Heart left ventricle (tissue), 16 donors: ENCODE measurements around the gene KRTAP1-4. TPM values are rescaled to one million over a fixed set of nuclear protein-coding genes. Genes with fewer than 3 reads are reported as not detected.
"Not testable (repeated sequence)": the region's sequence is repeated elsewhere in the genome, so short reads cannot be mapped to it uniquely, and the experiment has no call there.

Source experiments
- ATAC-seq, 4 donors: fragments of 200-7000 bp; cut with Tn5 transposase; one replicate each; pipeline ENCODE4 v1.9.1; 2020 to 2022; ENCODE audit warnings: moderate library complexity in 4 of 4, mild to moderate bottlenecking in 3 of 4, moderate number of reproducible peaks in 1 of 4
- DNase-seq, 5 donors: peaks; one replicate each; pipeline ENCODE4 v3.0.0-alpha.2; 2020
- H3K27ac ChIP-seq, 12 donors: fragments of 200-600 bp; sonication (generic) in 4 of 12; one replicate each; pipeline versions ENCODE4 v1.5.0 to v1.8.0; 2016 to 2022; ENCODE audit warnings: mild to moderate bottlenecking in 2 of 12
- H3K27me3 ChIP-seq, 9 donors: fragments of 200-600 bp; sonication (generic) in 2 of 9; one replicate each; pipeline versions ENCODE4 v1.5.1 to v1.8.0; 2016 to 2022; ENCODE audit warnings: mild to moderate bottlenecking in 3 of 9
- H3K36me3 ChIP-seq, 9 donors: fragments of 200-600 bp; sonication (generic) in 2 of 9; one replicate each; pipeline versions ENCODE4 v1.5.0 to v1.8.0; 2018 to 2022; ENCODE audit warnings: mild to moderate bottlenecking in 2 of 9
- H3K4me1 ChIP-seq, 12 donors: fragments of 200-600 bp; sonication (generic) in 4 of 12; one replicate each; pipeline versions ENCODE4 v1.5.0 to v1.8.0; 2016 to 2022; ENCODE audit warnings: mild to moderate bottlenecking in 3 of 12
- H3K4me3 ChIP-seq, 12 donors: fragments of 200-600 bp; sonication (generic) in 4 of 12; one replicate each; pipeline versions ENCODE4 v1.5.0 to v1.8.0; 2017 to 2022; ENCODE audit warnings: mild to moderate bottlenecking in 9 of 12, moderate library complexity in 4 of 12
- H3K9me3 ChIP-seq, 12 donors: fragments of 200-600 bp; sonication (generic) in 4 of 12; one replicate each; pipeline versions ENCODE4 v1.5.0 to v1.8.0; 2016 to 2022; ENCODE audit warnings: mild to moderate bottlenecking in 1 of 12
- POLR2A ChIP-seq, 2 donors: fragments of 450-650 bp; IDR thresholded peaks; one replicate each; pipeline ENCODE4 v1.6.1; 2017; ENCODE audit warnings: antibody characterized with exemption in 2 of 2, mild to moderate bottlenecking in 2 of 2, moderate library complexity in 2 of 2
- WGBS, 4 donors: extraction: QIAGEN DNeasy Blood & Tissue Kit in 2 of 4; methylation state at CpG; one replicate each; pipeline versions ENCODE4 v1.1.5 to v1.1.7; 2013 to 2018; 5-methylcytosine and 5-hydroxymethylcytosine counted together
- intact Hi-C, 10 donors: fragments of 100-400 bp; cut with DNase I; formaldehyde crosslinking; loops; one replicate each; pipeline versions ENCODE4 v1.11.1 to v1.14.2; 2022
- polyA plus RNA-seq, 2 donors: library from polyadenylated mRNA; stranded (reverse); fragments of 200-250 nt; gene quantifications; one replicate each; pipeline ENCODE4 v1.2.3, GENCODE V29; 2013
- total RNA-seq, 9 donors: library from RNA; depleted of rRNA in 2 of 9; stranded (reverse); fragments of >200 nt in 2 of 9; fragmentation: NEBNext Ultra II Directional in 3 of 9; extraction: Animal tissue kit (Norgen Biotek cat#: 25700) in 3 of 9; gene quantifications; one replicate each; pipeline versions ENCODE4 v1.1.0 to v1.2.4, GENCODE V29; 2016 to 2023
- TF ChIP-seq, protein P1 (sequence below), 12 donors: fragments of 200-600 bp; sonication (generic) in 4 of 12; IDR thresholded peaks; one replicate each; pipeline versions ENCODE4 v1.5.0 to v1.8.0; 2018 to 2022; ENCODE audit warnings: antibody characterized with exemption in 12 of 12, mild to moderate bottlenecking in 5 of 12
- donor health status: ischemic (EF 13 %, LVEDD 7.1; RV severe dilation, severe dysfunction).
- donor health status: healthy with polysubstance abuse.
- donor health status: DM: no; HTN: yes; CAD: no.
- donor health status: DM: no; HTN: no; CAD: no.
- donor health status: ischemic (EF 25% LVEDD 6.9; RV normal size, moderate dysfunction).
- donor health status: ischemic (EF 25% LVEDD 5.7; RV mildly dilated, moderate dysfunction).
- donor health status: healthy.
- donor health status: DM: yes; HTN: yes; CAD: no.
- donor health status: ischemic (EF 35%, LVEDD 5.7; RV mildly dilated, moderate dysfunction).
- donor health status: nonischemic (EF 11% LVEDD 7.7; RV severe dilation, severe dysfunction).
- donor health status: DM: yes; HTN: yes; CAD: no.
- donor health status: PGD.
- donor health status: ischemic (EF 29% LVEDD 5.4; RV normal size, mild dysfunction).
- donor health status: nonischemic (EF 23%, LVEDD 6.1; RV moderate dilation, normal function).

KRTAP1-4 gene
- total and polyA plus RNA-seq, 11 donors = not detected

DNA sequence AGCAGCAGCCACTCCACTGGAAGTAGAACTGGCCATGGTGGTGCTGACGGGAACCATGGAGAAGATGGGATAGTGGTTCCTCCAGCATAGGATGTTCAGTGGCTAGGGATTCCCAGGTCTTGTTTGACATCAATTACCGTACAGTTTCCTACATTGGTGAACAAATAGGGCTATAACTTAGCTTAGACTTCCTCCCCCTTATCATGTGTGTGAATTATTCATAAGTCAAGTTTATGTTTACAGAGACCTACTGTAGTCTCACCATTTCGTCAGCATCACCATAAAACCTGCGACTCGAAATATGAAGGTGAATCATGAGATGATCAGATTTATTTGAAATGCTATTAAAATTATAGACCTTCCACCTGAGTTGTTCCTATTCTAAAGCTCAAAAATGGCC is 28.7 kb upstream of the KRTAP1-4 start:
- H3K9me3 ChIP-seq = peaks cover 0 to 6% (median 0%) of the 10 kb centered on the region in 12 donors
- DNase-seq (no peak), ATAC-seq (no peak)
- no peak overlapping the region for H3K4me3 ChIP-seq
- peaks cover 0 to 58% (median 27%) of the 10 kb centered on the region in 9 donors for H3K27me3 ChIP-seq
- intact Hi-C loops = no loop called here
- no peak overlapping the region for H3K27ac ChIP-seq
- no peaks in the 10 kb centered on the region for H3K4me1 ChIP-seq
- no peak for TF ChIP-seq POLR2A (IDR thresholded peaks at IDR 0.05)
- TF ChIP-seq, protein P1, sequence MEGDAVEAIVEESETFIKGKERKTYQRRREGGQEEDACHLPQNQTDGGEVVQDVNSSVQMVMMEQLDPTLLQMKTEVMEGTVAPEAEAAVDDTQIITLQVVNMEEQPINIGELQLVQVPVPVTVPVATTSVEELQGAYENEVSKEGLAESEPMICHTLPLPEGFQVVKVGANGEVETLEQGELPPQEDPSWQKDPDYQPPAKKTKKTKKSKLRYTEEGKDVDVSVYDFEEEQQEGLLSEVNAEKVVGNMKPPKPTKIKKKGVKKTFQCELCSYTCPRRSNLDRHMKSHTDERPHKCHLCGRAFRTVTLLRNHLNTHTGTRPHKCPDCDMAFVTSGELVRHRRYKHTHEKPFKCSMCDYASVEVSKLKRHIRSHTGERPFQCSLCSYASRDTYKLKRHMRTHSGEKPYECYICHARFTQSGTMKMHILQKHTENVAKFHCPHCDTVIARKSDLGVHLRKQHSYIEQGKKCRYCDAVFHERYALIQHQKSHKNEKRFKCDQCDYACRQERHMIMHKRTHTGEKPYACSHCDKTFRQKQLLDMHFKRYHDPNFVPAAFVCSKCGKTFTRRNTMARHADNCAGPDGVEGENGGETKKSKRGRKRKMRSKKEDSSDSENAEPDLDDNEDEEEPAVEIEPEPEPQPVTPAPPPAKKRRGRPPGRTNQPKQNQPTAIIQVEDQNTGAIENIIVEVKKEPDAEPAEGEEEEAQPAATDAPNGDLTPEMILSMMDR (IDR thresholded peaks at IDR 0.05) = no peak
- no peaks in the 10 kb centered on the region for H3K36me3 ChIP-seq
- 80 to 89% (median 83%) methylated on average over 5 of the region's 5 CpGs for WGBS, 4 donors

DNA sequence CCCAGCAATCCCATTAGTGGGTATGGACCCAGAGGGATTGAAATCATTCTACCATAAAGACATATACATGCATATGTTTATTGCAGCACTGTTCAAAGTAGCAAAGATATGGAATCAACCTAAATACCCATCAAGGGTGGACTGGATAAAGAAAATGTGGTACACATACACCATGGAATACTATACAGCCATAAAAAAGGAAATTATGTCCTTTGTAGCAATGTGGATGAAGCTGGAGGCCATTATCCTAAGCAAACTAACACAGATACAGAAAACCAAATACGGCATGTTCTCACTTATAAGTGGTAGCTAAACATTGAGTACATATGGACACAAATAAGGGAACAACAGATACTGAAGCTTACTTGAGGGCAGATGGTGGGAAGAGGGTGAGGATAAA is 27.6 kb upstream of the KRTAP1-4 start:
- intact Hi-C loops = no loop called here
- ATAC-seq (no peak), DNase-seq (no peak)
- H3K27me3 ChIP-seq = peaks cover 0 to 54% (median 27%) of the 10 kb centered on the region in 9 donors
- TF ChIP-seq, protein P1 (IDR thresholded peaks at IDR 0.05) = no peak
- TF ChIP-seq POLR2A (IDR thresholded peaks at IDR 0.05) = no peak
- H3K9me3 ChIP-seq = peaks cover 0 to 12% (median 2%) of the 10 kb centered on the region in 12 donors
- H3K36me3 ChIP-seq = no peaks in the 10 kb centered on the region
- no peaks in the 10 kb centered on the region for H3K4me1 ChIP-seq
- no peak overlapping the region for H3K27ac ChIP-seq
- H3K4me3 ChIP-seq = no peak overlapping the region
- 88 to 95% (median 92%) methylated on average over 1 of the region's 1 CpG for WGBS, 4 donors

DNA sequence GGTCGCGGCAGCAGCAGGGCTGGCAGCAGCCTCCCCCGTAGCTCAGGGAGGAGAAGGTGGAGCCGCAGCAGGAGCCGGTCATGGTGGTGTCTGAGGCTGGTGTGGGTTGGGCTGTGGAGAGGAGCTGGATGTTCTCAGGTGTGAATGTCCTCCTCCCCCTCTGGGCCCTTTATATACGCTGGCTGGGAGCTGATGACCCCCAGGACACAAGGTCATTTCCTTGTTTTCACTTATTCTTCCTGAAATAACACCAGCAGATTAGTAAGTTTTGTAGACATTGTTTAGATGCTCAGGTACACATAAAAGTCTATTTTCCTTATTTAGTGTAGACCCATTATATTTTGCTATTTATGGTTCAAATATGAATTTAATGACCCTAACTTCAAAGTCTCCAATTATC is 25.1 kb upstream of the KRTAP1-4 start, which contains the start of gene KRTAP2-2:
Gene KRTAP2-2, minus strand, starts transcription at position 101 of the 400 bp plus-strand sequence. Its CDS starts 19 bp downstream, at position 82.
- H3K27ac ChIP-seq, DNase-seq, ATAC-seq, H3K36me3 ChIP-seq, H3K4me3 ChIP-seq, H3K4me1 ChIP-seq, intact Hi-C loops: not testable (repeated sequence)
- Histone ChIP-seq H3K27me3 (peaks cover 0 to 44% (median 22%) of the 10 kb centered on the region in 9 donors), H3K9me3 (peaks cover 0 to 12% (median 2%) of the 10 kb centered on the region in 12 donors)
- WGBS, 4 donors = 14 to 47% (median 26%) methylated on average over 1 of the region's 6 CpGs

DNA sequence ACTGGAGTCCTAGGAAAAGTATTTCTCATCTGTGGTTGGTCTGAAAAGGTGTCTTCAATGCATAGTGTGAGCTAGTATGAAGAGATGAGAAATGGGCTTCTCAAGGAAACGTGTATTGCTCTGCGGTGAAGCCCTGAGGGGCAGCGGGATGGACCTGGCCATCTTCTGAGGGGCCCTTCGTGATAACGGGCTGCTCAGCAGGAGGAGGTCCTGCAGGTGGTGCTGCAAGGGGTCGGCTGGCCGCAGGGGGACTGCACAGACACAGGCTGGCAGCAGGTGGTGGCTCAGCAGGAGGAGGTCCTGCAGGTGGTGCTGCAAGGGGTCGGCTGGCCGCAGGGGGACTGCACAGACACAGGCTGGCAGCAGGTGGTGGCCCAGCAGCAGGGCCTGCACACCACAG is 24.6 kb upstream of the KRTAP1-4 start:
- H3K4me3 ChIP-seq, intact Hi-C loops, H3K27ac ChIP-seq, ATAC-seq, H3K4me1 ChIP-seq, DNase-seq, H3K36me3 ChIP-seq: not testable (repeated sequence)
- 60 to 73% (median 63%) methylated on average over 7 to 9 of the region's 9 CpGs for WGBS, 4 donors
- Histone ChIP-seq H3K27me3 (peaks cover 0 to 47% (median 20%) of the 10 kb centered on the region in 9 donors), H3K9me3 (peaks cover 0 to 12% (median 2%) of the 10 kb centered on the region in 12 donors)

DNA sequence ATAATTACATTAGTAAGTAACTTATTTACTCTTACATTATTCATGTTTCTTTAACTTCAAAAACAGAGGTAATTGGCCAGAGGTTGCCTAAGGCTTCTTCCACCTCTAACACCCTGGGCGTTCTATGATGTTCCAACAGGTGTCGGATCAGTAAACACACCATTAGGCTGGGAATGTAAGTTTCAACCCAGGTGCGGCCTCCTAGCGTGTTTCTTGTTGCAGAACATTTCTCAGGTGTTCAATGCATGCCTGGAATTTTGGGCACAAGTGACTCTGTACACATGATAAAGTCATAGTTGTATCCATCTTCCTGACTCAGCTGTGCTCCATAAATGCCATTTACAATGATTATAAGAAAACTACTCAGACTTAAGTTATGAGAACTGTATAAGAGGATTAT is 24.0 kb upstream of the KRTAP1-4 start:
- no peaks in the 10 kb centered on the region for H3K4me1 ChIP-seq
- WGBS, 4 donors = 84 to 90% (median 88%) methylated on average over 4 of the region's 4 CpGs
- intact Hi-C loops = no loop called here
- H3K36me3 ChIP-seq = no peaks in the 10 kb centered on the region
- no peak overlapping the region for H3K4me3 ChIP-seq
- DNase-seq (no peak), ATAC-seq (no peak)
- H3K27ac ChIP-seq = no peak overlapping the region
- no peak for TF ChIP-seq POLR2A (IDR thresholded peaks at IDR 0.05)
- TF ChIP-seq, protein P1 (IDR thresholded peaks at IDR 0.05) = no peak
- H3K27me3 ChIP-seq = peaks cover 0 to 45% (median 17%) of the 10 kb centered on the region in 9 donors
- peaks cover 0 to 12% (median 2%) of the 10 kb centered on the region in 12 donors for H3K9me3 ChIP-seq
